ENCODE measurements around the gene XRCC3.
"Not testable (repeated sequence)": the region's sequence is repeated elsewhere in the genome, so short reads cannot be mapped to it uniquely, and the experiment has no call there.

XRCC3 gene

DNA sequence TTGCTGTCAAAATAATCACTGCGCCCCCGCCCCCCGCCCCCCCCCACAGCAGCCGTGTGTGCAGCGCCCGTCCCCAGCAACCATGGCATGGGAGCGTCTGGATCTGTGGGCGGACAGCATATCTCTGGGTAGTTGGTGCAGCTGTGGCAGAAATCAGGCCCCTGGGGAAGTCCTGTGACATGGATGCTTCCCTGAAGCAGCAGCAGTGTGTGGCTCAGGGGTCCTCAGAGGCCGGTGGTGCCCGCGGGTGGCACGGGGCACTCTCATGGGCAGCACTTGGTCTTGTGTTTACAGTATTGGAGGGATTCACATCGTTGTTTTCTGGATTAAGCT lies 19.2 kb downstream of the XRCC3 start:
- in situ Hi-C loops (cut with HindIII; ENCODE audit: low sequenced_read_pairs), result no loop called here

DNA sequence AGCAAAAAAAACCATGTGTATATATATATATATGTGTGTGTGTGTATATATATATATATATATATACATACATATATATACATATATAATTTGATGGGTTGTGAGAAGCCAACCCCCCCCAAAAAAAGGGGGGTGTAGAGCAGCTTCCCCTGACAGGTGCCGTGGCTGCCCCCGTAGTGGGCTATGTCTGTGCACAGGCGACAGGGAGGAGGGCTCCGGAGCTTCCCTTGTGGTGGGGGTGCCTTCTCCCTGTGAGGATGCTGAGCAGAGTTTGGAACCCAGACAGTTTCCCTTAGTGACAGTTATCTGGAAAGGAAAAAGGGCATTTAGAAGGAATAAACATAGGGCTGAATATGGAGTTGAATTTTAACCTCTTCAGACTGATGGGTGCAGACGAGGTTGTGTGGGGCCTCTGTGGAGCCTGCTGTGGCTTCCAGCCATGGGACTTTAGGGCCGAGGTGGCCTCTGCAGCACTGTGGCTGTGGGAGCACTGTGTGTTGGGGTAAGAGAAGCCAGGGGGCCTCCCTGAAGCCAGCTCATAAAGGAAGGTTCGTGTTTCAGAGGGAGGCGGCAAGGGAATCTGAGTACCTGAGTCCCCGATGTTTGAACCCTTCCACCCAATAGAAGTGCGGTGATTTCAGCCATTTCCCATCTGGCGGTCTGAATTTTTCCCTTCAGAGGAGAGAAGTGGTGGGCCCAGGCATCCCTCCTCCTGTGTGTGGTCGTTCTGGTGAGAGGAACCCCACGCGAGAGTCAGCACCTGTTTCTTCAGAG lies 19.8 kb downstream of the XRCC3 start:
- in situ Hi-C loops (cut with HindIII; ENCODE audit: low sequenced_read_pairs), result no loop called here

DNA sequence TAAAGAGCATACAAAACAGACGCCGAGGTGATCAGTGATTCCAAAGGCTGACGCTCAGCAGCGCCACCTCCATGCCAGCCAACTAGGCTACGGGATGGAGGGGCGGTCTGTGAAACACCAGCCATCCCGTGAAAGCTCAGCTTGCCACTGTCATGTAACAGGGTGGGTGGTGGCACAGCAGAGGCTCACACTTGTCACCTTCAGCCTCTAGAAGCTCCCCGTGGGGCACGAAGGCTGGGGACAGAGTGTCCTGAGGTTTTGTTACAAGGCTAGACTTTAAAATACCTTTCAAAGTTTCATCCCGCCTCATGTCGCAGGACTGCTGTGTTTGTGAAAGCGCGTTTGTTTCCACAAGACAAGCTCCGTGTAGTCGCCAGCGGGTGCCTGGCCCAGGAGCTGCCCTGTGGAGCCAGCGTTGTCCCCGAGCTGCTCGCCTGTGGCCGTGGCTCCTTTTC lies 20.7 kb downstream of the XRCC3 start:
- in situ Hi-C loops (cut with HindIII; ENCODE audit: low sequenced_read_pairs), result no loop called here

DNA sequence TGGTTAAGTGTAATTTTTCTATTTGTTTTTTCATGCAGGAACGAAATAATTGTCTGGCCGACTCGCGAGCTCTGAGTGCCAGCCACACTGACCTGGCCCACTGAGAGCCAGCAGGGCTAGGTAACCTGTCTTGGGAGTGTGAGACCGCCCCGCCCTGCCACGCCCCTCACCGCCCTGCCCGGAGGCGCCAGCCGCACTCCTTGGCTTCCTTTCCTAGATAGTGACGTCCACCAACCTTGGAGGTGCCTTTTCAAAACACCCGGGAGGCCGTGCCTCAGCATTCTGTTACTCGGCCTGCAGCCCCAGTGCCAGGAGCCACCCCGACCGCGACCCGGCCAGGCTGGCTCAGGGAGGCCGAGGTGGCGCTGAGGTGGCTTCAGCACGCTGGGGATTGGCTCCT lies 21.7 kb downstream of the XRCC3 start:
- in situ Hi-C loops (cut with HindIII; ENCODE audit: low sequenced_read_pairs), result no loop called here

DNA sequence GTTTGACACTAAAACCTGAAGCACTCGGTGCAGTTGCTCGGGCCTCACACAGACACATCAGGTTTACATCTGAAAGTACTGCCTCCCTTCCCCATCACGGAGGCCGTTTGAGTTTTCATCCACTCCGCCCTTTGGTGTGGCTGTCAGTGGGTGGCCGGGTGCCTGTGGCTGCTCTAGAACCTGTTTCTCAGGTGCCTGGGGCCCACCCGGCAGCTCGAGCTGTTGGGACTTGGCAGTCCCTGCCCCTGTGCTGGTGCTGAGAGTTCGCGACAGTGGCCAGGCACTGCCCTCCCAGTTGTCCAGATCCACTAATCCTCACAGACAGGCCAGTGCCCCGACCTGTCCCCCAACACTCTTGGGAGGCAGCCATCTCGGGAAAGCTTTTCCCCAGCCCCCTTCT lies 22.4 kb downstream of the XRCC3 start:
- in situ Hi-C loops (cut with HindIII; ENCODE audit: low sequenced_read_pairs), result no loop called here

DNA sequence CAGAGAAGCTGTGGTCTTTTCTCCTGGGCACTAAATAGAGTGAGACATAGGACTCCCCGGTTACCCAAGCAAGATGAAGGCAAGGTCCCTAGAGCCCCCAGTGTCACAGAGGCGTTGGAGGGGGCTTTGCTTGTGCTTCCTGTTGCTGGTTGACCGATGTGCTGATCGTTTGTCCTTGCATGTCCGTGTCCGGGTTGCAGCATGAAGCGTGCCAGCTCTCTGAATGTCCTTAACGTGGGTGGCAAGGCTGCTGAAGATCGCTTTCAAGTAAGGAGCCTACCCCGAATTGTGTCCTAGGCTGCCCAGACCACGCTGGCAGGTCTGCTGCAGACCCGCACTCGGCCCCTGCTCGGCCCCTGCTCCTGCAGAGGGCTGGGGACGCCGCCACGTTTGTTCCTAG lies 23.1 kb downstream of the XRCC3 start:
- in situ Hi-C loops (cut with HindIII; ENCODE audit: low sequenced_read_pairs), result no loop called here

DNA sequence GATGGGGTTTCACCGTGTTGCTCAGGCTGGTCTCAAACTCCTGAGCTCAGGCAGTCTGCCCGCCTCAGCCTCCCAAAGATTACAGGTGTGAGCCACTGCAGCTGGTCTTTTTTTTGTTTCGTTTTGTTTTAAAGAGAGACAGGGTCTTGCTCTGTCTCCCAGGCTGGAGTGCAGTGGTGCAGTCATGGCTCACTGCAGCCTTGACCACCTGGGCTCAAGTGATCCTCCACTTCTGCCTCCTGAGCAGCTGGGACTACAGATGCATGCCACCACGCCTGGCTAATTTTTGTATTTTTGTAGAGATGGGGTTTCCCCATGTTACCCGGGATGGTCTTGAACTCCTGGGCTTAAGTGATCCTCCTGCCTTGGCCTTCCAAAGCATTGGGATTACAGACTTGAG lies 23.6 kb downstream of the XRCC3 start:
- in situ Hi-C loops (cut with HindIII; ENCODE audit: low sequenced_read_pairs), result not testable (repeated sequence)

DNA sequence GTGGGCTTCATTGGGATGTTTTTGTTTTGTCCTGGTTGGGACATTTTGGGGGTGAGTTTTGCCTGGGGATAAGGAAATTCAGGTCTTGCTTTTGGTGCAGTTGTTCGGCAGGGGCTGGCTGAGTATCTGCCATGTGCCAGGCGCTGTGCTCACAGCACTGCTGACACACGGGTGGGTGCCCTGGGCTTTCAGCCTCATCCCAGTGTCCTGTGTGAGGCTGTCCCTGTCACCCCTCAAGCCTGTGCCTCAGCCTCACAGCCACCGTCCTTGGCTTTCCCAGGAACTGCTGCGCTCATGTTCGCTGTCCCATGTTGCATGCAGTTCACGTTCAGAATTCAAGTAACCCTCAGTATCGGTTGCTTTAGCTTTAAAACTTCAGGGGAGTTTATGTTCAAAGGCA lies 24.9 kb downstream of the XRCC3 start:
- in situ Hi-C loops (cut with HindIII; ENCODE audit: low sequenced_read_pairs), result no loop called here

DNA sequence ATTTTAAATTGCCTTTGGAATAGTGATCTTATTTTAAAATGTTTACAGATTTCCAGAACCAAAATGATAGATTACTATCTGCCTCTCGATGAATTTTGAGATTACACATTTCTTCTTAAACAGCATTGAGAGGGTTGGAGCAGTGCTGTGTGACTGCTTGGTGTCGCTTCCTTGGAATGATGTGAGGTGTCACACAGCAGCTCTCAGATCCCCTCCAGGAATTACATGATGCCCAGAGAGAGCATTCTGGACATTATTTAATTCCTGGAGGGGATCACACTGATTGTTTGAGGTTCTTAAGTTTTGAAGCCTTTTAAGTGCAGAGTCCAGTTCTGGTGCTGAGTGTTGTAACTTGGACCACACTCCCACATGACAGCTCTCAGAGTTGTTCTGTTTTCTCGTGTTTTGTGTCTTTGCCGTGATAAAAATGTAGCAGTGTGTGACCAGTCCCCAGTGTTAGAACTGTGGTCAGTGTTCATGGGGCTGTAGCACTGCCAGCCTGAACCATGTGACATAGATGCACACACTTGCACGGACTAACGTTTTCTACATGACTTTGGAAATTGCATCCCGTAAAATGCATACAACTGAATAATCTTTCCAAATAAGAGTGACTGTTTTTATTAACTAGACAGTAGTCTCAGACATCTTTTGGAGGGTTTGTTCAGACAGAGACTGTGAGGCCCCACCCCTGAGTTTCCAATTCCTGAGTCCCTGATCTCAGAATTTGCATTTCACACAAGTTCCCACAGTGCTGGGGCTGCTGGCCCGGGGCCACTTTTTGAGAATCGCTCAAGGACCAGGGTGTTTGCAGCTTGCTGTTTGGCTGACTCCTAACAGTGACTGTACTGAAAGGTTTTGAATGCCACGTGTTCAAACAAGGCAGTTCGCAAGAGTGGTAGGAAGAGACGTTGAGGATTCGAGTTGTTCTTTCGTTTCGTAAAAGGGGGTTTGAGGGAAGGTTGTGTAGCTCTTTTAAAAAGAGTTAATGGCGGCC lies 26.0 kb downstream of the XRCC3 start:
- in situ Hi-C loops (cut with HindIII; ENCODE audit: low sequenced_read_pairs), result no loop called here

DNA sequence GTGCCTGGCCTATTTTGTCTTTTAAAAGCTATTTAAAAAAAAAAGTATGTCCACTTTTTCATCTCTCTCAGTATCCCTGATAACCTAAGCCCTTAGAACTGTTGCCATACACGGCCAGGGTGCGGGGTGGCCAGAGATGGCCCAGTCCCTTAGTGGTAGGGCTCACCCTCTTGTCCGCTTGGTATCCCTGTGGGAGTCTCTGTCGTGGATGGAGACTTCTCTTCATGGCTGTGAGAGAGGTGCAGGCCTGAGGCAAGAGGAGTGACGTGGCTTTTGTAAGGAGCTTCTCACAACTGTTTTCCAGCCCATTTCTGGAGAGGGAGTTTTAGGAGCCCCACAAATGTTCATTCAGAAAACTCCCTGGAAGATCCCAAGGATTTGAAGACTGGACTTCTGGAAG lies 26.8 kb downstream of the XRCC3 start:
- in situ Hi-C loops (cut with HindIII; ENCODE audit: low sequenced_read_pairs), result no loop called here

DNA sequence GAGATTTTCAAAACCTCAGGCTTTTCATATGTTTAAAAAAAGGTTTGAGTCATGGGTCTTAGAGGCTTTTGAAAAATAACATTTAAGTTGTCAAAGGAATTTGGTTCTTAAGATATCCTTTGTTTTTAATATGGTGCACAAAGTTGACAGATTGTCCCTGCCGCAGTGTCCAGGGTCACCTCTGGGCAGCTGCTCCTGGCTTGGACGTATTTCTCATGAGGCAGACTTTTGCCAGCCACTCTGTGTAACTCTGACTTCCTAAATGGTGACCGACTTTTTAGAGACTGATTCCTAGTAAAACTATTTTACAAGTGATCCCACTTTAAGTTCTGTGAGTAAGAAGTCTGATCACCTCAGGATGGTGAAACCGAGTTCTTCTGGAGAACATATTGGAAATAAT lies 27.5 kb downstream of the XRCC3 start:
- in situ Hi-C loops (cut with HindIII; ENCODE audit: low sequenced_read_pairs), result no loop called here

DNA sequence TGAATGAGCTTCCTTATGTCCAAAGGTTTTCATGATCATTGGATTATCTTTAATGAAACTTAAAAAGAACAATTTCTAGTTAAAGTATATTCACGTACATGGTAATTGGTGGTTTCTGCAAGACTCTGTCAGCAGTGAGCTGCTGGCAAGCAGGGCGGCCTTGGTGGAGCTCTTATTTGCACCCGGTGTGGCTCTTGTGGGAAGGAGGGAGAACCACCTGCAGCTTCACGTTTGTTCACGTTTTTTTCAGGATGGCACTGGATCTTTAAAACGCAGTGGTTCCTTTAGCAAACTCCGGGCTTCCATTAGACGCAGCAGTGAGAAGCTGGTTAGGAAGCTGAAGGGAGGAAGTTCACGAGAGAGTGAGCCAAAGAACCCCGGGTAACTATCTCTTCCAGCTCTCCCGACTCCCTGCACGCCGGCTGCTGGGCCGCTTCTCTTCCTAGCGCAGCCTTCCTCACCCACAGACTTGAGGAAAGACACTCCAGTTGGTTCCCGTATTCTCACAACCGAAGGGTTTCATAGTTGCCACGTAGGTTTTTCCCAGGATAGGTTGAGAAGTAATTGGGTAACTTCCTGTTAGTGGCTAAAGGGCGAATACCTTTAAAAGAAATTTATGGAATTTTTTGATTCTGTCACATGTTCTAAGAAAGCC lies 28.3 kb downstream of the XRCC3 start:
- in situ Hi-C loops (cut with HindIII; ENCODE audit: low sequenced_read_pairs), result no loop called here

DNA sequence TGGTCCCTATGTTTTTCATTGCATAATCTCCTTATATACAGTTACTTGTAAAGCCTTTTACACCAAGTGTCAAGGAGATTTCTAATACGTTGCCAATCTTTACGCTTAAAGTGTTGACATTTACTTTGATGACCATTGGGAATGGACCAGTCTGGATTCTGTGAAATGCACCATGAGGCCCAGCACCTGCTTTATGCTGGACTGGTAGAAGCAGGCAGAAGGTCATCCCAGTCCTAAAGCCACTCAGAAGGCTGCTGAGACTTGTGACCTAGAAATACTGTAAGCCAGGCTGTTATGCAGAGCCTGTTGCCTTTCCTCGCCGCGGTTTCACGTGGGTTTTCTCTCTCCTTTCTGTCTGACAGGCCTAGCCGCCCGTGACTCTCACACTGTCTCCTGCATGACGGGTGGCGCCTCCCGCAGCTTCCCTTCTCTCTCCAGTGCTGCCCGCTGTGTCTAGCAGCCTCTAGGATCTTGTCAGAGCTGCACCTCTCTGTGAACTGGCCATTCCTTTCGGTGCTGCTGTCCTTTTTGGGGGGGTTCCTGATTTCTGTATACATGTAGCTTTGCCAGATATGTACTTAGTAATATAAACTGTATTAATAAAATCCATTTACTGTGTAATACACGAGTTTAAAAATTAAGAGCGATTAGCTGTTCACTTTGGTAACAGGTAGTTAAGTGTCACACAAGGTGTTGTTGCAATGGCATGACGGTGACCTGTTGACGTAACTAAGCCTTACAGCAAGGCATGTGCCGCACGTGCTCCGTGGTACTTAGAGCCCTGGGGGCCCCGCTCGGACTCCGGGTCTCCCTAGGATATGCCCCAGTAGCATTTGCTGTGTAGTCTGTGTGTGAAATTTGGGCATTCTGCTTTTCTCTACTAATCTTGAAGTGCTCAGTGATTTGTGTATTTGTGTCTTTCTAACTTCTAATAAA lies 29.7 kb downstream of the XRCC3 start:
- in situ Hi-C loops (cut with HindIII; ENCODE audit: low sequenced_read_pairs), result no loop called here

DNA sequence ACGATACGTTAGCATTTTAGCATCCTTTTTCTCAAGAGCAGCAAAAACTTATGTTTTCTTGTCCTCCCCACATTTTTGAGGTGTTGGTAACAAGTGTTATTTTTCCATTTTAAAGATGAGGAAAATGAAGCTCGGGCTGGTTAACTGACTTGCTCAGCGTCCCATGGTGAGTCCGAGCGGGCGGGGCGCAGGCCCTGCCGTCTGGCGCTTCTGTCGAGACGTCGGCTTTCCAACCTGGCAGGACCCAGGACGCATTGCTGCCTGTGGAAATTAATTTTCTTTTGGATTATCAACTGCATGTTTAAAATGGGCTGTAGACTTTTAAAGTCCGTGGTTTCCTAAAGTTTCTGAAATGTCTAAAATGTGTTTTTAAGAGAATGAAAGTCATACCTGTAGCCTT lies 30.4 kb downstream of the XRCC3 start:
- in situ Hi-C loops (cut with HindIII; ENCODE audit: low sequenced_read_pairs), result no loop called here

DNA sequence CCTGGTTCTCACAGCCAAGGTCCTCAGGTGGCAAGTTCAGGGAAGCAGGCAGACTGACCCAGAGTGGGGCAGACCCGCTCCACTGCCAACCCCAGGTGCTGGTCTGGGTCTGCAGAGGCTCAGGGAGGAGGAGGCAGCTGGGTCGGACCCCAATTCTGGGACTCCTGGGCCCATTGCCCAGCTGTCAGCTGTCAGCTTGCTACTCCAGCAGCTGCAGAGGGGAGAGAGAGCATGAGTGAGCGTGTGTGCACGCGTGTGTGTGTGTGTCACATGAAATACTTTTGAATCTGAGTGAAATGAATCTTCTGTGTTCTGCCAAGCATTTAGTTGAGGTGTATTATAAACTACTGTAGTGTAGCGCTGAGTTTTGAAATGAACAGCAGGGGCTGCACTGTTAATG lies 30.8 kb downstream of the XRCC3 start:
- in situ Hi-C loops (cut with HindIII; ENCODE audit: low sequenced_read_pairs), result no loop called here

DNA sequence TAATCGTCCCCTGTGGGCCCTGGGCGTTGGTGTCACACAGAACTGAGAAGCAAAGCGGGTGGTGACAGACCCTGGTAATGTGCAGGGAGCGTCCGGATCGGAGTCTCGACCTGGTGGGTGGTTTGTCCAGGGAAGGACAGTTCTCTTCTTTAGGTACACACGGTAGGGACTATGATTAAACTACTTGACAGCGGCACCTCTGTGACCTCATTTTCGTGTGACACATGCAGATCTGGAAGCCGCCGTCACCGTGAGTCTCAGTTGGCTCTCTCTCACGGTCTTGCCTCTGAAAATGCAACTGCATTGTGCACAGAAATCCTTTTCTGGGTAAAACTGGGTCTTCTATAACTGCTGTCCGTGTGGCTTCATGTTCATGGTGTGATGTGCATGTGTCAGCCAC lies 32.1 kb downstream of the XRCC3 start:
- in situ Hi-C loops (cut with HindIII; ENCODE audit: low sequenced_read_pairs), result no loop called here

DNA sequence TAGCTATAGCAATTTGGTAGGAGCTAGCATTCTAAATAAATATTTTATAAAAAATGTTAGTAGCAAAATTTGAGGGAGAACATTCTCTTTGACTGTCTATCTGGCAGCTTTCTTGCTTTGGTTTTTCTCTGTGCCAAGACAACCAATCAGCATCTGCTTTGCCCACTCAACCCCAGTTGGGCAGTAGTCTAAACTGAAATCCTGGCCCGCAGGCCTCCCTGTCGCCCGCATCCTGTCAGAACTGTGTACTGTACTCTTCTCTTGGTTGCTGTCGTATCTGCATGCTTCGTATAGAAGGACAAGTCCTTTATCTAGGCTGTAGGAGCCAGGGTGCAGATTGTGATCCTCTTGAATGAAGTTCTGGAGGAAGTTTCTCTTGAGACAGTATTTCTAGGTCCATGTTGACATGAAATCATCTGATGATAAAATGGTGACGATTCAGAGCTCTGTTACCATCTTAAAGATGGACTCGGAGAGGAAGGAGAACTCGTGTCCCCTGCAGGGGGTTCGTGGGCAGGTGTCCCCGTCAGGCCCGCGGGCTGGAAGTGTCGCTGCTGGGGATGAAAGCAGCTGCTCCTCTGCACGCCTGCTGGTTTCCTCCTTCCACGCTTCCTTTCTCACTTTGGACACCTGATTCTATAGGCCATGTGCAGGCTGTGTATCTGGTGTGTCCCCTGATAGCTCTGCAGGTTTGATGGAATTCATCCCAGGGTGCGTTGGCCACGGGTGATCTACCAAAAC lies 34.6 kb downstream of the XRCC3 start:
- in situ Hi-C loops (cut with HindIII; ENCODE audit: low sequenced_read_pairs), result no loop called here

DNA sequence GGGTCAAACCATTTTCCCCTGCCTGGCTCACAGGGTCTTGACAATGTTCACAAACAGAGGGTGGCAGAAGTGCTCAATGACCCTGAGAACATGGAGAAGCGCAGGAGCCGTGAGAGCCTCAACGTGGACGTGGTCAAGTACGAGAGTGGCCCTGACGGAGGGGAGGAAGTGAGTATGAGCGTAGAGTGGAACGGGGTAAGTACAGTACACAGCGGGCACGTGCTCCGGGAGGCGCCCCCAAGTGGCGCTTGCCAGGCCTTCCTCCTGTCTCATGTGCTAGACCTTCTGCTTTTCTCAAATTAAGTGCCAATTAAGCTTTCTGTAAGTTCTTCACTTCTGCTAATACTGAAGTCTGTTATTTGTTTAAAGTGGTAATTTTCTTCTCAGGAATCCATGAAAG lies 35.9 kb downstream of the XRCC3 start:
- in situ Hi-C loops (cut with HindIII; ENCODE audit: low sequenced_read_pairs), result loop anchor here (5.0 kb wide), 2 partner anchors 38 to 87 kb away; partner anchors contain the start of genes XRCC3 and ZFYVE21

DNA sequence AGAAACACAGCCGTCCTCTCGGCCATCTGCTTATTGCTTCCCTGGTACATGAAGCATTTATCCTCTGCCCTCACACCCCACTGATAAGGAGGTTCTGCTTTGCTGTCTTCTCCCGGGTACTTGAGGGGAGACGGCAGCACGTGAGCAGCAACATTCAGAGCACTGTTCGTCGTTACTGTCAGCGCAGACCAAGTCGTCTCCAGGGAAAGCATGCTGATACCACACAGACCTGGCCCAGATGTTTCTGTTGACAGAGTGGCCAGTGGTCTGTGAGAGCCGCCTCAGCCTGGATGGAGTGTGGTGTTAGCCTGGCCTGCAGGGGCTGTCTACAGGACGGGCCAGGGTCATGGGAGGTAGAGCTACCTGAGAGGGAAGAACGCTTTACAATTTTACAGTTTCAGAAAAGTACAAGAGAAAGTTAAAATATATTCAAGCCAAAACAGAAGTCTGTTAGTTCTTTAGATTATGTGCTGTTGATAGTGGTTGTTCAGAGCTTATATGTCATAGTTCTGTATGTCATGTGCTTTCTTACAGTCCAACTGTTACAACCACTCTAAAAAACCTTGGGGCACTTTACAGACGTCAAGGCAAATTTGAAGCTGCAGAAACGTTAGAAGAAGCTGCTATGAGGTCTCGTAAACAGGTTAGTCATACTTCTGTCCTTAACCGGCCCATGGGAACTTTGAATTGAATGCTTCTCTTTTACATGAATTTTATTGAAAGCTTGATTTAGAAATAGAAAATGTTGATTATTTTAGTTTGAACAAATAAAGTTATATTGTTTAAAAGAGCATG lies 38.2 kb downstream of the XRCC3 start:
- in situ Hi-C loops (cut with HindIII; ENCODE audit: low sequenced_read_pairs), result loop anchor here (5.0 kb wide), 2 partner anchors 40 to 85 kb away; partner anchors contain the start of genes XRCC3 and ZFYVE21
